GM12873 (cell line): ENCODE results near the gene JAZF1.

Experiments used
- TF ChIP-seq, protein P1 (sequence below): IDR thresholded peaks from 2 replicates; pipeline ENCODE4 v1.5.1; 2012; ENCODE audit warnings: low read depth, mild to moderate bottlenecking, moderate library complexity, low read length, control low read depth; ENCODE audit not compliant: insufficient read depth; ENCODE audit errors: missing control alignments

JAZF1 gene

DNA sequence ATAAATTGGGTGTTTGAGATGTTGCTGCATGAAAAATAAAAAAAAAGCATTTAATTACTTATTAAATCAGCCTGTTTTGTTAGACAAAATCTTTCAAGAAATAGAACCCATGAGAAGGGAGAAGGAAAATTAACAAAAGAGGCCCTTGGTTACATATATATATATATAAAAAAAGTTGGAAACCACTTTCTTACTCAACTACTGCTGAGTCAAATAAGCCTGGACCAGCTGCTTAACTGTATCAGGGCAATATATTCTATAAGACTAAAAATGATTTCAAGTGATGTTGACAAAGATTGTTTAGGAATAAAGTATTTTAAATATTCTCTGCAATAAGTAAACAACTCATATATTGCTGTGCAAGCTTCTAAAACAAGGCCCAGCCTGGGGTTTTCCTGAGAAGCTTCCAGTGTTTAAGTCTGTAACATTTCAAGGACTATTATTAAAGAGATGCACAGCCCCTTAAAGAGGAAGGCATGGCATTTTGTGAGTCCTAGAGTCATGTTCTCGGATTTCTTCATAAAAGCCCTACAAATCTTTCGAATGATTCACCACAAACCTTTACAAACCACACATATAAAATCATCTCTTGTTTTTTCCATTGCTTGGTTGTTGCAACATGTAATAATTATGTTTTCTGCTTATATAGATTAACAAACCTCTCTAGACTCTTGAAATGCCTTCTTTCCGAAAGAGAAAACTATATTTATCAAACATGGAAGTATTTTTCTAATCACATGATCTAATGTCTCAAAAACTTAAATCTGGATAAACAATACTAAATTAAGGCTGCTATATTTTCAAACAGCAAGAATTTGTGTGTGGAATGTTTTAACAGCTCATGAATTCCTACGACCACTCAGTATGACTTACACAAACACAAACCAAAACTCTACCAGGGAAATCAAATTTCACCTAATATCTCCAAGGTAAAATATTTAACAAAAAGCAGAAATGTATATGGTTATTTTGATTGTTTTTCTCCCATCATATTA lies 14.3 kb downstream of the JAZF1 start:
- TF ChIP-seq, protein P1, sequence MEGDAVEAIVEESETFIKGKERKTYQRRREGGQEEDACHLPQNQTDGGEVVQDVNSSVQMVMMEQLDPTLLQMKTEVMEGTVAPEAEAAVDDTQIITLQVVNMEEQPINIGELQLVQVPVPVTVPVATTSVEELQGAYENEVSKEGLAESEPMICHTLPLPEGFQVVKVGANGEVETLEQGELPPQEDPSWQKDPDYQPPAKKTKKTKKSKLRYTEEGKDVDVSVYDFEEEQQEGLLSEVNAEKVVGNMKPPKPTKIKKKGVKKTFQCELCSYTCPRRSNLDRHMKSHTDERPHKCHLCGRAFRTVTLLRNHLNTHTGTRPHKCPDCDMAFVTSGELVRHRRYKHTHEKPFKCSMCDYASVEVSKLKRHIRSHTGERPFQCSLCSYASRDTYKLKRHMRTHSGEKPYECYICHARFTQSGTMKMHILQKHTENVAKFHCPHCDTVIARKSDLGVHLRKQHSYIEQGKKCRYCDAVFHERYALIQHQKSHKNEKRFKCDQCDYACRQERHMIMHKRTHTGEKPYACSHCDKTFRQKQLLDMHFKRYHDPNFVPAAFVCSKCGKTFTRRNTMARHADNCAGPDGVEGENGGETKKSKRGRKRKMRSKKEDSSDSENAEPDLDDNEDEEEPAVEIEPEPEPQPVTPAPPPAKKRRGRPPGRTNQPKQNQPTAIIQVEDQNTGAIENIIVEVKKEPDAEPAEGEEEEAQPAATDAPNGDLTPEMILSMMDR: no peak

DNA sequence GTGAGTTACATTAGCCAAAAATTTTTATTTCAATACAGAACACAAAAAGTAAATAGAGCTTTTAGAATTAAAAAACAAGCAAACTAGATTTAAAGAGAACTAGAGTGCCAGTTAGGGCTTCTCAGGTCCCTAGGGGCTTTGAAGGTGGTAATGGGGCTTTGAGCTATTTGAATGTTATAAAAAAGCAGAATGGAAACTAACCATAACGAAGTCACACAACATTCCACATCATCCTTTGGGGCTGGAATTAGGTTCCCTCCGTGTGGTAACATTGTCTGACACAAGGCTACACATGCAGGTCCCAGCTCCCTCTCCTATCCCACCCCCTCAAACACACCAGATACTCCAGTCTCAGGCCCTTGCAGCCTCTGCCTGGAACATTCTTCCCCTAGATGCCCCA lies 15.3 kb downstream of the JAZF1 start:
- TF ChIP-seq, protein P1: no peak

DNA sequence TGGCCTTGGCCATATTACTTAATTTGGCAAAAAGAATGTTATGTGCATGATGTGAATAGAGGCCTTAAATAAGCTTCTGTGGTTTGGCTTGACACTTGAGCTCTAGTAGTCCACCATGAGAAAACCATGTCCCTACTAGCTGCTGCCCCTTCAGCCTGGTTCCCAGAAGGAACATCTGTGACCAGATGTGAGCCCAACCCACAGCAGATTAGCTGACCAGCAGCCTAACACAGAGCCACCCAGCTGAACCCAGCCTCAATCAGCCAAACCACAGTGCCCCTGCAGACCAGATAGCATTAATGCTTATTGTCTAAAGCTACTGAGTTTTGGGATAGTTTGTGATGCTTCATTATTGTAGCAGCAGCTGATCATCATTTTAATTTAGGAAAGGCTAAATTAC lies 16.6 kb downstream of the JAZF1 start:
- TF ChIP-seq, protein P1: no peak

DNA sequence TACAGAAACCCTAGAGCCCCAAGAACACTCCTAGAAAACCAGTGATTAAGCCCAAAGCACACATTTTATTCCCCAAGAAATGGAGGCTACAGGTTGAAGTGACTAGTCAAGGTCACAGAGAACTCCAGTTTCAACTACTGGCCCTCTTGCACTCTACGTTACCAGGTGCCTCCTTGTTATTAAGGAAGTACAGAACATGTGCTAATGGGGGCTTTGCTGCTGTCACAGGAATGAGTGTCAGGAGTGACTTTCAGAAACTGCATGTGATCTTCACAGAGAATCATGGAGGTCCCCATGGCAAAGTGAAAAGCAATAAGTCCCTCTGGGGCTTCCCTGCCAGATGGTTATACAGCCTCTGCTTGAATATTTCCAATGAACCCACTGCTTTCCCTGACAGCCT lies 19.3 kb downstream of the JAZF1 start:
- TF ChIP-seq, protein P1: no peak

DNA sequence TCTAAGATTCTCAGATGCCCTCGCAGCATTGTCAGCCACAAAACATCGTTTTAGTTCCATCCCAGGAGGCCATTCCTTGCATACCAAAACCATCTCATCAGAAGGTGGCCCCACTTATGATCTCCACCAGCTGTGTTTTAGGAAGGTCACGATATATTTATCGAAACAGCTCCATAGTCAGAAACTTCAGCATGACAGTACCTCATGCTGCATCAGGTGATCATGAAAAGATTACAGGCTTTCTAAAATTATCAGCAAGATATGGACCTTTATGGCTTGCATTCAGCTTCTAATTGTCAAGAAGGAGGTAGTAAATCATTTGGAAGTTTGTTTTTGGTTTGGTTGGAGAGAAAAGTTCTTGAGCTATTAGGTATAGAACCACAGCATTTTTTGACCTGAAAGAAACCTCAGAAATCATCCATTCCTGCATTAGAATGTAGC lies 20.0 kb downstream of the JAZF1 start:
- TF ChIP-seq, protein P1: no peak

DNA sequence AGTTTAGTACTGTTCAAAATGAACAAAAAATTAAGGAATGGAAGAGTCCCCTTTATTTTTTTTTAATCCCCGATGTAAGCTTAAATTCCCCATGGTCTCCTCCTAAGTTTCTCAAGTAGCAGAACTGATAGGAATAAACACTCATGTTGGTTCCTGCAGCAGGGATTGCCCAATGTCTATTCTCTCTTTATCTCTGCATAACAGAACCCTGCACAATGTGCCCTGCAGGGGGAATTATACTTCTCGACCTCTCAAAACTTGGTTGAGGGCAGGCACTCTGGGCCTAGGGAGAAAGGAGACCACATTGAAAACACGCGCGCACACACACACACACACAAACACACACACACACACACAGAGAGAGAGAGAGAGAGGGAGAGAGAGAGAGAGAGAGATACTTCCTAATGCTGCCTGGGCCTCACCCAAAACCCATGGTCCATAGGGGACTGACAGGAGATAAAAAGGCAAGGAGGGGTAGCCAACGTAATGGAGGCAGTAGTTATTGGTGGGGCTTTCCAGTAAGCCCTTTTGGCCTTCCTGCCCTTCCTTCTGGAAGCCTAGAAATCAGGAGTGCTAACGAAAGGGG lies 22.7 kb downstream of the JAZF1 start:
- TF ChIP-seq, protein P1: no peak

DNA sequence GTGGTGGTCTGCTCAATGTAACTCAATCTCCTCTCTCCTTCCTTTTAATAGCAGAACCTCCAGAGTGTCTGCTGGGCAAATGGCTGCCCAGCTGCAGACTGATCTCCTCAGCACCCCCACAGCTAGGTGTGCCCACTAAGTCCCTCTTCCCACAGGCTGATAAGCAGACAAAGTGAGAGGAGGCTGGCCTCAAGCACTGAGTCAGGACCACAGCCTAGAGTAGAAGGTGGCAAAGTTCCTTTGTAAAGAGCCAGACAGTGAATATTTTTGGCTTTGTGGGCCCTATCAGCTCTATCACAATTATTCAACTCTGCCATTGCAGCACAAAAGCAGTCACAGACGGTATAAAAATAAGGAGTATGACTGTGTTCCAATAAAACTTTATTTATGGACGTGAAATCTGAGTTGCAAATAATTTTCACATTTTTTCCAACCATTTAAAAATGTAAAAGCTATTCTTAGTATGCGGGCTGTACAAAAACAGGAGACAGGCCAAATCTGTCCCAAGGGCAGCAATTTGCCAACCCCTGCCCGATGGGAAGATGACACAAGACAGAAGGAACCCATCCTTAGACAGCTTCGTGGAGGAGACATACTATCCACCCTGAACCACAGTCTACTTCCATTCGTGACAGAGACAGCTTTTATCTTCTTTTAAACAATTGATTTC lies 23.4 kb downstream of the JAZF1 start:
- TF ChIP-seq, protein P1: no peak
